OCI-LY1 (cell line): Measurements from ENCODE around the gene TXNIP.
A peak's percentile ranks its signal among the peaks of the same experiment; 100 is the strongest.

Source experiments
- H2AFZ ChIP-seq: fragments of 200-600 bp; sonication (generic), shearing (Covaris generic); 2 replicates; pipeline ENCODE4 v1.6.0; 2014; ENCODE audit warnings: antibody characterized with exemption, mild to moderate bottlenecking, low read length
- H3F3A ChIP-seq: fragments of 200-600 bp; sonication (generic), shearing (Covaris generic); 2 replicates; pipeline ENCODE4 v1.6.0; 2014; ENCODE audit warnings: mild to moderate bottlenecking, antibody characterized with exemption, low read length, moderate library complexity; ENCODE audit not compliant: insufficient read depth
- H3K27ac ChIP-seq: fragments of 200-600 bp; sonication (generic); 2 replicates; pipeline ENCODE4 v1.5.1; 2014; ENCODE audit warnings: low read length, mixed run types, mild to moderate bottlenecking, low read depth; ENCODE audit not compliant: poor library complexity, severe bottlenecking
- H3K27me3 ChIP-seq: fragments of 200-600 bp; sonication (generic); 2 replicates; pipeline ENCODE4 v1.6.0; 2014; ENCODE audit warnings: antibody characterized with exemption, mild to moderate bottlenecking, low read length, moderate library complexity; ENCODE audit not compliant: insufficient read depth
- H3K36me3 ChIP-seq: fragments of 200-600 bp; sonication (generic); 2 replicates; pipeline ENCODE4 v1.6.1; 2014; ENCODE audit warnings: mild to moderate bottlenecking, antibody characterized with exemption, low read length, moderate library complexity, mixed read lengths; ENCODE audit not compliant: insufficient read depth
- H3K4me1 ChIP-seq: fragments of 200-600 bp; sonication (generic); 2 replicates; pipeline ENCODE4 v1.5.1; 2014; ENCODE audit warnings: mild to moderate bottlenecking, low read length, moderate library complexity; ENCODE audit not compliant: insufficient read depth, severe bottlenecking
- H3K4me2 ChIP-seq: fragments of 200-600 bp; sonication (generic), shearing (Covaris generic); 2 replicates; pipeline ENCODE4 v1.6.1; 2014; ENCODE audit warnings: low read length
- H3K4me3 ChIP-seq: fragments of 200-600 bp; sonication (generic); 2 replicates; pipeline ENCODE4 v1.5.1; 2014; ENCODE audit warnings: low read length, low read depth, mild to moderate bottlenecking, mixed read lengths; ENCODE audit not compliant: poor library complexity, severe bottlenecking
- H3K79me2 ChIP-seq: fragments of 200-600 bp; shearing (Covaris generic); 2 replicates; pipeline ENCODE4 v1.6.1; 2016; ENCODE audit warnings: mixed run types, low read length, mixed read lengths; ENCODE audit not compliant: insufficient read depth
- H3K9ac ChIP-seq: fragments of 200-600 bp; sonication (generic), shearing (Covaris generic); 2 replicates; pipeline ENCODE4 v1.6.1; 2014; ENCODE audit warnings: mild to moderate bottlenecking, low read length, mixed read lengths
- H3K9me2 ChIP-seq: fragments of 200-600 bp; sonication (generic), shearing (Covaris generic); 2 replicates; pipeline ENCODE4 v1.6.1; 2014; ENCODE audit warnings: low read depth, mild to moderate bottlenecking, low read length, mixed read lengths
- H3K9me3 ChIP-seq: fragments of 200-600 bp; shearing (Covaris generic); 2 replicates; pipeline ENCODE4 v1.6.1; 2014; ENCODE audit warnings: low read length, mixed read lengths
- H4K20me1 ChIP-seq: fragments of 200-600 bp; sonication (generic), shearing (Covaris generic); 2 replicates; pipeline ENCODE4 v1.6.0; 2016; ENCODE audit warnings: mild to moderate bottlenecking, low read length; ENCODE audit not compliant: insufficient read depth
- CTCF ChIP-seq: fragments of 200-600 bp; sonication (generic), shearing (Covaris generic); IDR thresholded peaks from 2 replicates; pipeline ENCODE4 v1.5.1; 2017; ENCODE audit warnings: mild to moderate bottlenecking, antibody characterized with exemption, low read length, moderate library complexity, mixed read lengths
- EZH2 ChIP-seq: fragments of 200-600 bp; sonication (generic), shearing (Covaris generic); IDR thresholded peaks from 2 replicates; pipeline ENCODE4 v1.8.0; 2017; ENCODE audit warnings: borderline replicate concordance, mixed run types, mild to moderate bottlenecking, antibody characterized with exemption, low read length, moderate library complexity, mixed read lengths

TXNIP gene

DNA sequence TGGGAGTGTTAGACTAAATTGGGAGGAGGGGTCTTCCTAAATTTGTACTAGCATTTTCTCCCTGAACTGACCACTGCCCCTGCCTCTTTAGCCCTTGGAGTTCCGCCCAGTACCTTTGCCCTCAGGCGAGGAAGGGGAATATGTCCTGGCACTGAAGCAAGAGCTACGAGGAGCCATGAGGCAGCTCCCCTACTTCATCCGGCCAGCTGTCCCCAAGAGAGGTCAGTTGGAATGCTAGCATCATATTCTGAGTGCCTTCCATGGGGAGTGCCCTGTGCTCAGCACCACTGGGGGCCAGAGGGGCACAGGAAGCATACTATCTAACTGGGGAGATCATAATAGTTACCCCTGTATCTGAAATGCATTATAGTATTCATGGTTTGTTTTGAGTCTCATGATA is 21.2 kb downstream of the TXNIP start:
- Histone ChIP-seq H3F3A (no peaks in the 10 kb centered on the region), H3K9ac (no peak overlapping the region), H4K20me1 (no peaks in the 10 kb centered on the region), H3K79me2 (no peaks in the 10 kb centered on the region), H3K4me2 (no peak overlapping the region), H3K4me3 (no peak overlapping the region), H3K9me2 (no peaks in the 10 kb centered on the region), H3K9me3 (no peaks in the 10 kb centered on the region), H3K27ac (no peak overlapping the region), H3K36me3 (peaks cover 5% of the 10 kb centered on the region; the same call in 1 of the 2 replicates), H3K27me3 (no peaks in the 10 kb centered on the region), H2AFZ (no peak overlapping the region), H3K4me1 (peaks cover 33% of the 10 kb centered on the region)
- TF ChIP-seq CTCF (no peak), EZH2 (no peak)

DNA sequence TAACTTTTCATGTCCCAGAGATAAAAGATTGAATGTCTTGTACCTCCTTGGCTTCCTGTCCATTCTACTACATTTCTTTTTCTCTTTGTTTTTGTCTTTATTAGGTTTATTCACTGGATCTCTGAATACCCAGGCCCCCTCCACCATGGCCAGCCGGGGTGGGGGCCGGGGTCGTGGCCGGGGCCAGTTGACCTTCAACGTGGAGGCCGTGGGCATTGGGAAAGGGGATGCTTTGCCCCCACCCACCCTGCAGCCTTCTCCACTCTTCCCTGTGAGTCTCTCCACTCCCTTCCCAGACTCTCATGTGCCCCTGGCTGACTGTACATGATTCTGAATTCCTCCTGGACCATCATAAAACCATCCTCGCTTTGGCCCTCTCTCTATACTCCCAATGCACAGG is 21.7 kb downstream of the TXNIP start:
- Histone ChIP-seq H3K9me3 (no peaks in the 10 kb centered on the region), H3K4me2 (no peak overlapping the region), H3F3A (no peaks in the 10 kb centered on the region), H3K9ac (no peak overlapping the region), H4K20me1 (no peaks in the 10 kb centered on the region), H3K27me3 (no peaks in the 10 kb centered on the region), H3K4me3 (no peak overlapping the region), H3K4me1 (peaks cover 28% of the 10 kb centered on the region), H3K79me2 (no peaks in the 10 kb centered on the region), H3K27ac (no peak overlapping the region), H2AFZ (no peak overlapping the region), H3K9me2 (no peaks in the 10 kb centered on the region), H3K36me3 (peaks cover 5% of the 10 kb centered on the region; the same call in 1 of the 2 replicates)
- TF ChIP-seq EZH2 (no peak), CTCF (no peak)

GRCh38 chr1:145972580-145972979 is 23.8 kb downstream of the TXNIP start:
- Histone ChIP-seq H3F3A (no peaks in the 10 kb centered on the region), H2AFZ (no peak overlapping the region), H3K4me2 (no peak overlapping the region), H3K4me1 (peaks cover 7% of the 10 kb centered on the region), H3K9me2 (no peaks in the 10 kb centered on the region), H4K20me1 (no peaks in the 10 kb centered on the region), H3K27ac (peak overlapping the region; percentile 4), H3K4me3 (no peak overlapping the region), H3K36me3 (peaks cover 2% of the 10 kb centered on the region), H3K27me3 (no peaks in the 10 kb centered on the region), H3K9me3 (peaks cover 2% of the 10 kb centered on the region; the same call in 1 of the 2 replicates), H3K79me2 (no peaks in the 10 kb centered on the region; the same call in 1 of the 2 replicates), H3K9ac (no peak overlapping the region)
- TF ChIP-seq EZH2 (no peak), CTCF (no peak)
